GM19397 (cell line): Measurements from ENCODE around the gene PTAR1.

Experiments used
- ATAC-seq: cut with Tn5 transposase; IDR thresholded peaks from one replicate; pipeline ENCODE4 v1.9.1; 2021; ENCODE audit warnings: mild to moderate bottlenecking, moderate library complexity; ENCODE audit not compliant: unreplicated experiment

PTAR1 gene

DNA sequence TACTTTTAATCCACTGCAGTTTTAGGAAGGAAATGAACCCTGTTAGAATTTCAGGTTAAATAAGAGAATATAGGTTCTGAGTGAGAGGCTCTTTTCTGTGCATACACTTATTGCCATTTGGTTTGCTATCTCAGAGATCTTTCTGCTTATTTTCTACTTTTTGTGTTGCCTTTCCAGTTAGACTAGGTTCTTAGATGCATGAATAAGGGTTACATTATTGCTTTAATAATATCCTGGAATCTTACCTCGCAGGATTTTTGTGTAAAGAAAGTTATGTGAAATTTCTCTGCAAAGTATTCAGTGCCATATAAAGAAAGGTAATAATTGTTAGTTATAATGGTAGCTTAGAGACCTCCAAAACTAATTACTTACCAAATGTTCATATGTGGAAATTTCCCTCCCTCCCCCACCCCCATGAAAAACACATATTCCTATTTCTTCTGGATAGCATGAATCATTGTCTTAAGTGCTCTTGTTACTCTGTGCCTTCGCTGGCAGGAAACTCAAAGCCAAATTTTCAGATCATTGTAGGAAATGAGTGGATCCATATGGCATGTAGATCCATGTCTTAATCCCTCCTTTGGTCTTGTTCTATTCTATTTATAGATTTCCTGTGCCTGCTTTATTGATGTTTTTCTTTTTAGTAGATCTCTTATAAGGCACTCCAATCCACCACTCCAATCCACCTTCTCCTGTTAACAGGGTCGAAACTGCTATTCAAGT lies 84.9 kb downstream of the PTAR1 start:
- no peak for ATAC-seq

GRCh38 chr9:69674112-69674685 lies 85.6 kb downstream of the PTAR1 start:
- no peak for ATAC-seq

- ATAC-seq, result no peak
Observed at GRCh38 chr9:69673311-69673640, 86.5 kb downstream of the PTAR1 start.

DNA sequence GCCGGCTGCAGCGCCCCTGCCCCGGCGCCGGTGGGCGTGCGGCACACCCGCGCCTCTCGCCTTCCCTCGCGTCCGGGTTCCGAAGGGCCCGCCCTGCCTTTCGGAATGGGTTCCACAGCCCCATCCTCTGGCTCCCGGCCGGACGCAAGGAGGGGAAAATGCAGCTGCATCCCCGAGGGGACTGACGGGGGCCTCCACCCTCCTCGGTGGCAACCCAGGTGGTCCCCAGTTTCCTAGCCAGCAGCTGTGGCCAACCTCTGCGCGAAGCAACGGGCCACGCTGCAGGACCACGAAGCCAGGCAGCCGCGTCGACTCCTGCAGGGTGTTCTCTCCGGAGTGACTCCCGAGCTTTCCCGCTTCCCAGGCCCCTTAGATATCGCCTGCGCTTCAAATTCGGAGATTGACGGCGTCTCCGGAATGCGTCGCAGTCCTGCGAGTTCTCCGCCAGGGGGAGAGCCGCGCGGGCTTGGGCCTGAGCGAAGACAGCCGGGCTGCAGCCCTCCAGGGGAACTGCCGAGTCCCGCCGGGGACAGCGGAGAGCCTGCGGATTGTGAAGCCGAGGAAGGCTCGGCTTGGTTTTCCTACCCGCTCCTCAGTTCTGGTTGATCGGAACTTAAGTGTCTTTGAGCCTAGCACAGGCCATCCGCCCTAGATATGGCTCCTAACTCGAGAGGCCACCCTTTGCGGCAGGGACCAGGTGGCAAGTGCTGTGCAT lies 87.1 kb downstream of the PTAR1 start:
- ATAC-seq, result peak; percentile 95

- ATAC-seq, result peak; percentile 33
Observed at GRCh38 chr9:69671879-69672595, 87.8 kb downstream of the PTAR1 start, which contains the start of gene APBA1. Gene APBA1, minus strand, starts transcription at chr9:69672371.

DNA sequence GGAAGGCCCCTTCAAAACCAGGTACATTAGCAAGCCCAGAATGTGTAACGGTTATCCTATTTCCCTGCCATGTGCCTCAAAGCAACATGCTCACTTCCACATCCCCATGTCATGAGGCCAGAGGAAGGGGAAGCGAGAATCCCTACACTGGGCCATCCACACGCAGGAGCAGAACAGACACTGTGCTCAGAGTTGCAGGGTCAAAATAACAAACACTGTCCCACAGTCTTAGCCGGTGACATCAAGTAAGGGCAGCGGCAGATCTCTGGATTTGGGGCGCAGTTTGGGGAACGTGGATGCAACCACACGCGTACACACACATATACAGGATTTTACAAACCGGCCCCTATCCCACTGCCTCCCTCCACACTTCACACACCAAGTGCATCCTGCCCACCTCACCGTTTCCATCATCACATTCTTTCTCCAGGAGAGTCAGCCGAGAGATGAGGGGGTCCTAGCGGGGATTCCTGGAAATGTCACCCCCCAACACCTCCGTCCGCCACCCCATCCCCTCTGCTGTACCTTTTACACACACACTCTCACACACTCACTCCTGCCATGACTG lies 88.4 kb downstream of the PTAR1 start:
- no peak for ATAC-seq

DNA sequence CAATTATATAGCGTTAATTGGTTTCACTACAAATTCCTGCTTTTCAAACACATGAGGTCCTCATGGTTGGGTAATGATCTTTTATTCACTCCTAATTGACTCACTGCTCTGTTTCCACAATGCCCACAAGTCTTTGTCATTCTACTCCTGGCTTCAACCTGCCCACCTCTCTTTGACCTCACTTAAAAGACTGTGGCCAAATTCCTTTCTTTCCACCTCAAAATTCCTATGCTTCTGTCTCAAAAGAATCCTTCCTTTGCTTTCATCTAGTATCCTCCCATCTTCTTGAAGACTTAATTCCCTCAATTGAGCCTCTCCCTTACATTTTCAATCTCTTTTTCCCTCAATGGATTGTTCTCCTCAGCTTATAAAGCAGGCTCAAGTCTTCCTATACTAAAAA lies 92.5 kb downstream of the PTAR1 start:
- ATAC-seq, result no peak

DNA sequence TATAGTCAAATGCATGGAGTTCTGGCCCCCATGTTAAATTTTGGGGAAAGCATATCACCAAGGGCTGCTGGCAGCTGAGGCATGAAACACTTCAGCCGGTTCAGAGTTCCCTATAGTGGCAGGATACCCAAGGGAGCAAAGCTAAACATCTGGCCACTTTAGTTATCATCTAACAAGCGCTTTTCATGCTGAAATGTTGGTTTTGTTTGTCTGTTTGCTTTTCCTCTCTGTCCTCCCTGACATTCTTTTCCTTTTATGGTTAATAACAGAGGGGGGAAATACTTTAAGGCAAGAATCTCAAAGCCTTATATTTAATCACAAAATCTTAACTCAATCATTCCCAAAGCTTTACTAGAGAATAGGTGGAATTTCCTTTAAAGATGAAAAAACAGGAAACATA lies 99.5 kb downstream of the PTAR1 start:
- no peak for ATAC-seq
